NCI-H128 (cell line): Measurements from ENCODE around the gene BTBD10.
A peak's percentile ranks its signal among the peaks of the same experiment; 100 is the strongest.

ENCODE experiments used
- DNase-seq: peaks from one replicate; lab custom pipeline; 2025; ENCODE audit not compliant: unreplicated experiment; lab: John Stamatoyannopoulos, UW

The BTBD10 gene

GRCh38 chr11:13376402-13376801 lies 86.6 kb downstream of the BTBD10 start:
- no peak for DNase-seq

- DNase-seq = no peak
Observed at GRCh38 chr11:13375798-13376197, 87.2 kb downstream of the BTBD10 start.

GRCh38 chr11:13373216-13373615 lies 89.8 kb downstream of the BTBD10 start:
- DNase-seq = no peak

GRCh38 chr11:13368041-13368446 lies 95.0 kb downstream of the BTBD10 start:
- DNase-seq = no peak

GRCh38 chr11:13367115-13367514 lies 95.9 kb downstream of the BTBD10 start:
- DNase-seq = no peak

- no peak for DNase-seq
Observed at GRCh38 chr11:13366266-13367026, 96.6 kb downstream of the BTBD10 start.

GRCh38 chr11:13364388-13364787 lies 98.6 kb downstream of the BTBD10 start:
- DNase-seq = no peak

GRCh38 chr11:13362596-13363109 lies 100.4 kb downstream of the BTBD10 start:
- no peak for DNase-seq

GRCh38 chr11:13358596-13359270 lies 104.3 kb downstream of the BTBD10 start:
- DNase-seq = no peak

GRCh38 chr11:13357232-13357631 lies 105.8 kb downstream of the BTBD10 start:
- no peak for DNase-seq

- no peak for DNase-seq
Observed at GRCh38 chr11:13355191-13355590, 107.8 kb downstream of the BTBD10 start.

GRCh38 chr11:13354335-13354734 lies 108.7 kb downstream of the BTBD10 start:
- DNase-seq = no peak

- DNase-seq = no peak
Observed at GRCh38 chr11:13352711-13353110, 110.3 kb downstream of the BTBD10 start.

GRCh38 chr11:13349581-13349980 lies 113.4 kb downstream of the BTBD10 start:
- DNase-seq = no peak

GRCh38 chr11:13349046-13349445 lies 114.0 kb downstream of the BTBD10 start:
- DNase-seq = no peak

GRCh38 chr11:13348305-13348704 lies 114.7 kb downstream of the BTBD10 start:
- DNase-seq = no peak

GRCh38 chr11:13347901-13348300 lies 115.1 kb downstream of the BTBD10 start:
- no peak for DNase-seq

- DNase-seq = no peak
Observed at GRCh38 chr11:13346470-13346869, 116.6 kb downstream of the BTBD10 start.

GRCh38 chr11:13344818-13345217 lies 118.2 kb downstream of the BTBD10 start:
- no peak for DNase-seq

GRCh38 chr11:13343931-13344717 lies 118.9 kb downstream of the BTBD10 start:
- peak; percentile 62 for DNase-seq

GRCh38 chr11:13343067-13343466 lies 120.0 kb downstream of the BTBD10 start:
- no peak for DNase-seq

- no peak for DNase-seq
Observed at GRCh38 chr11:13341026-13341425, 122.0 kb downstream of the BTBD10 start.
